ENCODE data around the gene MAN1C1.

- TF ChIP-seq CTCF (IDR thresholded peaks at IDR 0.05; ENCODE audit: low read depth, low read length) (no peak), EZH2phosphoT487 (IDR thresholded peaks at IDR 0.05; ENCODE audit: low read depth) (no peak)
Measured at GRCh38 chr1:25695090-25695770, 78.6 kb downstream of the MAN1C1 start.

Data from OCI-LY3 (cell line).